Measurements from ENCODE around the gene LINC00632.

The LINC00632 gene

DNA sequence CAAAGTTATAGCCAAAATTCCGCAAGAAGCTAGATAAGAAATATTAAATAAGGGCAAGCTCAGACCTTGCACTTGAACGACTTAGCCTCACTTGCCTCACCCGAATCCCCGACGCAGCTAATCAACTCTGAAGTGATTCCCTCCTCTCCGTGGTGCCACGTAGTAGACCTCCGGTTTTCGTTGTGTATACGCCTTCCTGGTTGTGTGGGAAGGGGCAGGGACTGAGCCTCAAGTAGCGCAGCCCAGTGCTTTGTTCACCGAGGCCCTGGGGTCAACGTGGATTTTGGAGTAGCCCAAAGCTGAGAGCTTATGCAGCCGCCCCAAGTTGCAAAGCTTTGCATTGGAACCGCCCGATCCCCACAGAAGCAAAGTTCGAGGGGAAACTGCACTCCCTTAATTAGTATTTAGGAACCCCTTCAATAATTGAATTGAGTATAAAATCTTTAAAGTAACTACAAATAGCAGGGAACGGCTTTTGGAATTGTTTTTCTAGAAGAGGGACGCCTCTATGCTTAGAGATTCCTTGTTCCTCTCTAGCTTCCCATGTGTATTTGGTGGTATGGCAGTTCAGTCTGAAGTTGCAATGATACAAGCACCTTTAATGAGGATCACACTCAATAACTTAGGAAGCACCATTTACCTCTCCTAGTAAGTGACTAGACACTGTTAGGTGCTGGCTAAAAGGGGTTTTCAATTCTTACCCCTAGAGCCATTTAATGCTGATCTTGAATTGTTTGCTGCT is 55.7 kb downstream of the LINC00632 start:
- DNase-seq (ENCODE audit: low read depth in 2 of 2, low spot score in 1 of 2), result no peak

GRCh38 chrX:140766024-140766611 is 56.6 kb downstream of the LINC00632 start:
- DNase-seq (ENCODE audit: low read depth in 2 of 2, low spot score in 1 of 2), result no peak

DNA sequence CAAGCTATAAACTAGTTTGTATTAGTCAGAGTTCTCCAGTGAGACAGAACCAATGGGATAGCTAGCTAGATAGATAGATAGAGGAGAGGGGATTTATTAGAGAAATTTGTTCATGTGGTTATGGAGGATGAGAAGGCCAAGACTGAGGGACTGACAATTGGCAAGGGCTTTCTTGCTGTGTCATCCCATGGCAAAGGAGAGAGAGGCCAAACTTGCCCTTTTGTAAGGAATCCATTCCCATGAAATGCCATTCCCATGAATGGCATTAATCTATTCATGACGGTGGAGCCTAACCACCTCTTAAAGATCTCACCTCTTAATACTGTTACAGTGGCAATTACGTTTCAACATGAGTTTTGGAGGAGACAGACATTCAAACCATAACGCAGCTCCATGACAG is 58.1 kb downstream of the LINC00632 start:
- DNase-seq (ENCODE audit: low read depth in 2 of 2, low spot score in 1 of 2), result no peak

DNA sequence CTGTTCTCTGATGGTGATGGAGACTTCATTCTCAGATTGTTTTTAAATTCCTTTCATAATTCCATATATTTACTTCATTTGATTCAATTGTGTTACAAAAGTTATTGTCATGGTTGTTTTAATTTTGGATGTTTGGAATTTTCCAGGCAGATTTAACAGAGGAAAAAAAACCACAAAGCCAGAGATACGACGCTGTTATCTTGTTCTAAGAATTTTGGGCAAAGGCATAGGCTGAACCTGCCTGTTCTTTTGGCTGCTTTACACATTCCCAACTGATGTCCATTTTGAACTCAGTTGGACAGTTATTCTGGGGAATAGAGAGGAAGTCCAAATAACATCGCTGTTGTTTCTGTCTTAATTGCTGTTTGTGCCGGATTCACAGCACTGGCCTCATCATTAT is 65.7 kb downstream of the LINC00632 start:
- DNase-seq (ENCODE audit: low read depth in 2 of 2, low spot score in 1 of 2), result no peak

- no peak for DNase-seq (ENCODE audit: low read depth in 2 of 2, low spot score in 1 of 2)
Measured at GRCh38 chrX:140776320-140776719, 66.8 kb downstream of the LINC00632 start.

GRCh38 chrX:140794642-140795041 is 85.1 kb downstream of the LINC00632 start:
- DNase-seq (ENCODE audit: low read depth in 2 of 2, low spot score in 1 of 2), result no peak

- DNase-seq (ENCODE audit: low read depth in 2 of 2, low spot score in 1 of 2), result no peak
Measured at GRCh38 chrX:140799216-140799615, 89.7 kb downstream of the LINC00632 start.

DNA sequence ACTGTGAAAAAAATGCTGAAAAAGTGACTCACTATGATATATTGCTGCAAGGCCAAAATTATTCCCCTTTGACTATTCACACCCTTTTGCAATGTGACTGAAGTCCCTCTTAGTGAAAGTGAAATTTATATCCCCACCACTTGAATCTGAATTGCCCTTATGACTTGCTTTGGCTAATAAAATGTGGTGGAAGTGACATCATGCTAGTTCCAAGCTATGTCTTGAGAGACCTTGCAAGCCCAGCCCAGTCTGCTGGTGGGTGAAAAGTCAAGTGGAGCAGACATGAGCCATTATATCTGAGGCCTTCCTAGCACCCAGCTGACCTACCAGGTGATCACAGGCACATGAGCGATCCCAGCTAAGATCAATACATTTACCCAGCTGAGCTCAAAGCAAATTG is 94.7 kb downstream of the LINC00632 start:
- DNase-seq (ENCODE audit: low read depth in 2 of 2, low spot score in 1 of 2), result no peak

DNA sequence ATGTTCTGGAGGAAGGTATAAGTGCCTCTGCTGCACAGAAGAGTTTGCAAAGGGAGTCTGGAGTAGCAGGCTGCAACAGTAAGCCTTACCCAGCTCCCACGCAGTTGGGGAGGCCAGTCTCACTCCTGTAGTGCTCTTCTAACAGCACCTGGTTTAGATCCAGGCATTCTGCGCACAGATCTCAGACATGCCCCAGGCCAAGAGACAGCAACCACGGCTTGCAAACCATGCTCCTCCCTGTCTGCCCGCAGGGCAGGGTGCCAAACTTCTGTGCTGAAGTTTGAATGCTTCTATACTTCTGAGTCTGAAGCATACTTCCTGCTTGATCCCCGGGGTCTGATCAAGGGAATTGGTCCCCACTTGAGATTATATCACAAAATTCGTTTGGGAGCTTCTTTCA is 106.3 kb downstream of the LINC00632 start:
- no peak for DNase-seq (ENCODE audit: low read depth in 2 of 2, low spot score in 1 of 2)

DNA sequence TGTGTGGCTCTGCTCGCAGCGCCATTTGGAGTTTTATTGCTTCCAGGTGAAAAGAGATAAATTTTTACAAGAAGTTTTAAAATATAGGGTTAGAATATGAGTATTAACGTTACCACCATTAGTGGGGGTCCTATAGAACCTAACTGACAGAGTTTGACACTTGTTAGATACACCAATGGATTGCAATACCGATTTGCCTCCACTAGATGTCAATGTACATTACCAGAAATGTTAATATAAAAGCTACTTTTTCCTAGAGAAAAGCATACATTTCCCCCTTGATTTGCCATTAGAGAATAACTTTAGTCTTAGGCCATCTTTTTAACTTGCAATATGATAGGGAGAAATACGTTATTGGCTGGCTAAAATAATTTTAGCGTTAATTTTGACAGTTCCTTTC is 108.4 kb downstream of the LINC00632 start:
- DNase-seq (ENCODE audit: low read depth in 2 of 2, low spot score in 1 of 2), result no peak

GRCh38 chrX:140821280-140821679 is 111.7 kb downstream of the LINC00632 start:
- DNase-seq (ENCODE audit: low read depth in 2 of 2, low spot score in 1 of 2), result no peak

- no peak for DNase-seq (ENCODE audit: low read depth in 2 of 2, low spot score in 1 of 2)
Measured at GRCh38 chrX:140822184-140822583, 112.6 kb downstream of the LINC00632 start.

- DNase-seq (ENCODE audit: low read depth in 2 of 2, low spot score in 1 of 2), result no peak
Measured at GRCh38 chrX:140822861-140823260, 113.3 kb downstream of the LINC00632 start.

GRCh38 chrX:140836874-140837273 is 127.3 kb downstream of the LINC00632 start:
- no peak for DNase-seq (ENCODE audit: low read depth in 2 of 2, low spot score in 1 of 2)
